PC-9 (cell line): ENCODE results near the gene RECQL5. TPM values are rescaled to one million over a fixed set of nuclear protein-coding genes. Genes with fewer than 3 reads are reported as not detected.

Experiments
- BruUV-seq: library from RNA; stranded (reverse); fragments of 400-500 nt; replicated peaks from 2 replicates; lab custom pipeline; 2021; lab: Mats Ljungman, UMichigan
- CTCF ChIA-PET: fragments of 300-600 bp; sonication (Branson Sonifier 250); formaldehyde crosslinking; loops from one replicate; lab custom pipeline; 2022; ENCODE audit warnings: antibody characterized with exemption; lab: Charles Lee
- POLR2A ChIA-PET: fragments of 300-600 bp; sonication (Branson Sonifier 250); formaldehyde crosslinking; loops from one replicate; lab custom pipeline; 2022; ENCODE audit warnings: antibody characterized with exemption; ENCODE audit not compliant: unreplicated experiment; lab: Charles Lee
- DNase-seq, 2 experiments: peaks; one replicate each; pipeline versions ENCODE4 v3.0.0 to v3.0.0-alpha.2; 2015 to 2022; ENCODE audit warnings: mixed read lengths in 1 of 2
- H2AFZ ChIP-seq: fragments of 200-600 bp; sonication (generic); 2 replicates; pipeline ENCODE4 v1.8.1; 2017; ENCODE audit warnings: antibody characterized with exemption
- H3F3A ChIP-seq: fragments of 200-600 bp; sonication (generic); 2 replicates; pipeline ENCODE4 v1.8.1; 2017; ENCODE audit warnings: antibody characterized with exemption, mild to moderate bottlenecking, low read depth; ENCODE audit not compliant: insufficient read depth
- H3K27ac ChIP-seq: fragments of 200-600 bp; sonication (generic); 2 replicates; pipeline ENCODE4 v1.6.1; 2016; ENCODE audit warnings: mixed run types
- H3K27me3 ChIP-seq: fragments of 200-600 bp; sonication (generic); 2 replicates; pipeline ENCODE4 v1.6.1; 2016; ENCODE audit warnings: low read depth, mixed run types; ENCODE audit not compliant: insufficient read depth
- H3K36me3 ChIP-seq: fragments of 200-600 bp; sonication (generic); 2 replicates; pipeline ENCODE4 v1.6.1; 2016; ENCODE audit warnings: low read depth, mixed run types
- H3K4me1 ChIP-seq: fragments of 200-600 bp; sonication (generic); replicated peaks from 2 replicates; pipeline ENCODE4 v1.6.1; 2016; ENCODE audit warnings: mixed run types; ENCODE audit not compliant: insufficient read depth
- H3K4me2 ChIP-seq: fragments of 200-600 bp; sonication (generic); 2 replicates; pipeline ENCODE4 v1.6.1; 2017; ENCODE audit warnings: mixed run types
- H3K4me3 ChIP-seq: fragments of 200-600 bp; sonication (generic); 2 replicates; pipeline ENCODE4 v1.6.1; 2016; ENCODE audit warnings: mixed run types
- H3K79me2 ChIP-seq: fragments of 200-600 bp; sonication (generic); 2 replicates; pipeline ENCODE4 v1.6.1; 2017; ENCODE audit warnings: low read depth, mixed run types
- H3K9me2 ChIP-seq: fragments of 200-600 bp; sonication (generic); 2 replicates; pipeline ENCODE4 v1.8.1; 2017; ENCODE audit warnings: mild to moderate bottlenecking; ENCODE audit not compliant: insufficient read depth
- H3K9me3 ChIP-seq: fragments of 200-600 bp; sonication (generic); 2 replicates; pipeline ENCODE4 v1.8.1; 2016; ENCODE audit warnings: low read depth; ENCODE audit not compliant: insufficient read depth
- H4K20me1 ChIP-seq: fragments of 200-600 bp; sonication (generic); 2 replicates; pipeline ENCODE4 v1.8.1; 2017; ENCODE audit not compliant: insufficient read depth
- EZH2 ChIP-seq: fragments of 200-600 bp; sonication (generic); IDR thresholded peaks from 2 replicates; pipeline ENCODE4 v1.8.0; 2017; ENCODE audit warnings: antibody characterized with exemption, low read depth
- intact Hi-C: fragments of 100-400 bp; cut with micrococcal nuclease; formaldehyde crosslinking; loops from one replicate; pipeline ENCODE4 v1.10.0; 2022; ENCODE audit not compliant: unreplicated experiment
- total RNA-seq: library from RNA; stranded (reverse); gene quantifications from 2 replicates; pipeline ENCODE4 v1.2.3, GENCODE V29; 2021
- TF ChIP-seq, protein P1 (sequence below): fragments of 200-600 bp; sonication (generic); conservative IDR thresholded peaks from 2 replicates; pipeline ENCODE4 v1.6.1; 2017; ENCODE audit warnings: mixed run types, antibody characterized with exemption, mild to moderate bottlenecking, moderate library complexity

The RECQL5 gene
- total RNA-seq, 1 experiment from 2014 or later, result 41.0 TPM

DNA sequence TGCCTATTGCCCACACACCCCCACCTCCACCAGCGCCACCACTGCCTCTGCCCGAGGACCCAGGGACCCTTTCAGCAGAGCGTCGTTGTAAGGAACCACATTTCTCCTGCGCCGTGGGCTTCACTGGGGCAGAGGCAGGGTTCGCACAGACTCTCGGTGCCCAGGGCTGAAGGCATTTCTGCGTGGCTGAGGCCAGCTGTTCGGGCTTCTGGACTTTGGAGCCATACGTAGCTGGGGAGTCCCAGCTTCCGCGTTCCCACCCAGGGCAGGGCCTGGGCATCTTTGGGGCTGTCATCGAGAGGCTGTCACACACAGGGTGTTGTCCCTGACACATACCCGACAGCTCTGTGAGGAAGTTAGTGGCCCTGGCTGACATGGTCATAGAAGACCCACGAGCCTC, 49.7 kb downstream of the RECQL5 start:
- TF ChIP-seq, protein P1, sequence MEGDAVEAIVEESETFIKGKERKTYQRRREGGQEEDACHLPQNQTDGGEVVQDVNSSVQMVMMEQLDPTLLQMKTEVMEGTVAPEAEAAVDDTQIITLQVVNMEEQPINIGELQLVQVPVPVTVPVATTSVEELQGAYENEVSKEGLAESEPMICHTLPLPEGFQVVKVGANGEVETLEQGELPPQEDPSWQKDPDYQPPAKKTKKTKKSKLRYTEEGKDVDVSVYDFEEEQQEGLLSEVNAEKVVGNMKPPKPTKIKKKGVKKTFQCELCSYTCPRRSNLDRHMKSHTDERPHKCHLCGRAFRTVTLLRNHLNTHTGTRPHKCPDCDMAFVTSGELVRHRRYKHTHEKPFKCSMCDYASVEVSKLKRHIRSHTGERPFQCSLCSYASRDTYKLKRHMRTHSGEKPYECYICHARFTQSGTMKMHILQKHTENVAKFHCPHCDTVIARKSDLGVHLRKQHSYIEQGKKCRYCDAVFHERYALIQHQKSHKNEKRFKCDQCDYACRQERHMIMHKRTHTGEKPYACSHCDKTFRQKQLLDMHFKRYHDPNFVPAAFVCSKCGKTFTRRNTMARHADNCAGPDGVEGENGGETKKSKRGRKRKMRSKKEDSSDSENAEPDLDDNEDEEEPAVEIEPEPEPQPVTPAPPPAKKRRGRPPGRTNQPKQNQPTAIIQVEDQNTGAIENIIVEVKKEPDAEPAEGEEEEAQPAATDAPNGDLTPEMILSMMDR, result no peak
- TF ChIP-seq EZH2, result no peak
- no peak overlapping the region for H3K27ac ChIP-seq
- no peaks in the 10 kb centered on the region for H3K9me2 ChIP-seq
- no peaks in the 10 kb centered on the region for H3K27me3 ChIP-seq
- ChIA-PET POLR2A (no interaction called here), CTCF (no interaction called here)
- H3K4me1 ChIP-seq, result no peaks in the 10 kb centered on the region; the same call in 1 of the 2 replicates
- peaks cover 3% of the 10 kb centered on the region; the same call in 1 of the 2 replicates for H4K20me1 ChIP-seq
- BruUV-seq, result no TSS peak
- H3K9me3 ChIP-seq, result no peaks in the 10 kb centered on the region
- H3F3A ChIP-seq, result no peaks in the 10 kb centered on the region
- intact Hi-C loops, result no loop called here
- DNase-seq, result no peak
- H3K79me2 ChIP-seq, result no peaks in the 10 kb centered on the region
- no peak overlapping the region for H2AFZ ChIP-seq
- no peak overlapping the region for H3K4me2 ChIP-seq
- no peak overlapping the region for H3K4me3 ChIP-seq
- no peaks in the 10 kb centered on the region for H3K36me3 ChIP-seq

DNA sequence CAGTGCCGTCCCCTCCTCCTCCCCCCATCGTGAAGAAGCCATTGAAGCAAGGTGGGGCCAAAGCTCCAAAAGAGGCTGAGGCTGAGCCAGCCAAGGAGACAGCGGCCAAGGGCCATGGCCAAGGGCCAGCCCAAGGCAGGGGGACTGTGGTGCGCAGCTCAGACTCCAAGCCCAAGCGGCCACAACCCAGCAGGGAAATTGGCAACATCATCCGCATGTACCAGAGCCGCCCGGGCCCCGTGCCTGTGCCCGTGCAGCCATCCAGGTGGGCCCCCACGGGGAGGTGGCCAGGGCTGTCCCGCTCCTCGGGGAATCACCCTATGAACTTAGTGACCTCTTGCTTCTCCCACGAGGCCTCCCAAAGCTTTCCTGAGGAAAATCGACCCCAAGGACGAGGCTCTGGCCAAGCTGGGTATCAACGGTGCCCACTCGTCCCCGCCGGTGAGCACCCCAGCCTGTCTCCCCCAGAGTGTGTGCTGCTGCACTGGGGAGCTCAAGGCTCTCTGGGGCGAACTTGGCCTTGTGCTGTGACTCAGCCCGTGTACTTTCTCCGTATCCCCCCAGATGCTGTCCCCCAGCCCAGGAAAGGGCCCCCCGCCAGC, 50.3 kb downstream of the RECQL5 start:
- H3K27me3 ChIP-seq, result no peaks in the 10 kb centered on the region
- H4K20me1 ChIP-seq, result 0 out of 2 replicates have a peak, but pooled peaks cover under 1% of the 10 kb centered on the region
- POLR2A ChIA-PET, result no interaction called here
- H2AFZ ChIP-seq, result no peak overlapping the region
- no peaks in the 10 kb centered on the region for H3K79me2 ChIP-seq
- BruUV-seq, result no TSS peak
- H3K9me2 ChIP-seq, result no peaks in the 10 kb centered on the region
- no peak overlapping the region for H3K4me2 ChIP-seq
- no peaks in the 10 kb centered on the region; the same call in 1 of the 2 replicates for H3K4me1 ChIP-seq
- no peaks in the 10 kb centered on the region; the same call in 1 of the 2 replicates for H3F3A ChIP-seq
- H3K36me3 ChIP-seq, result no peaks in the 10 kb centered on the region
- DNase-seq, result no peak
- no peak overlapping the region for H3K4me3 ChIP-seq
- no peak overlapping the region for H3K27ac ChIP-seq
- TF ChIP-seq, protein P1, result no peak
- TF ChIP-seq EZH2, result no peak
- intact Hi-C loops, result no loop called here
- CTCF ChIA-PET, result interaction anchor here (0.8 kb wide), 1 partner anchor 16 kb away, joined by 3 read pairs; no protein-coding TSS in a partner anchor
- no peaks in the 10 kb centered on the region for H3K9me3 ChIP-seq

DNA sequence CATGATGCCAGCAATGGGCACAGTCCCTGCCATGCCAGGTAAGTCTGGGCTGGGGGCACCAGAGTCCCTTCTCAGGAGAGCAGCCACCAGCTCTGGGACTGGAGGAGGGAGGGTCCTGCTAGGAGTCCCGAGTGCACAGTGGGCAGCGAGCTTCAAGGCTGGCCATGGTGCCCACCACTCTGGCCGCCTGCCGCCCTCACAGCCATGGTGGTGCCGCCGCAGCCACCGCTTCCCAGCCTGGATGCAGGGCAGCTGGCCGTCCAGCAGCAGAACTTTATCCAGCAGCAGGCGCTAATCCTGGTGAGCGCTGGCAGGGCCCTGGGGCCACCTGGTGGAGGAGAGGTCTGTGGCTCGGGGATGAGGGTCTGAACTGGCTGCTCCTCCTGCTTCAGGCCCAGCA, 51.7 kb downstream of the RECQL5 start:
- Histone ChIP-seq H3K27ac (no peak overlapping the region), H3K9me3 (no peaks in the 10 kb centered on the region), H3F3A (no peaks in the 10 kb centered on the region; the same call in 1 of the 2 replicates), H3K4me3 (no peak overlapping the region), H3K4me2 (no peak overlapping the region), H3K27me3 (no peaks in the 10 kb centered on the region), H2AFZ (no peak overlapping the region), H3K9me2 (no peaks in the 10 kb centered on the region), H3K36me3 (no peaks in the 10 kb centered on the region), H3K79me2 (no peaks in the 10 kb centered on the region), H4K20me1 (no peaks in the 10 kb centered on the region), H3K4me1 (peaks cover 12% of the 10 kb centered on the region)
- intact Hi-C loops, result no loop called here
- ChIA-PET CTCF (no interaction called here), POLR2A (no interaction called here)
- no TSS peak for BruUV-seq
- DNase-seq, result no peak
- TF ChIP-seq EZH2, result no peak
- TF ChIP-seq, protein P1, result no peak
